Right lobe of liver (tissue), 6 donors: ENCODE results near the gene NAGPA. TPM values are rescaled to one million over a fixed set of nuclear protein-coding genes. Genes with fewer than 3 reads are reported as not detected.

Source experiments
- ATAC-seq, 4 donors: fragments of 200-7000 bp; cut with Tn5 transposase; one replicate each; pipeline ENCODE4 v1.9.1; 2020; ENCODE audit warnings: mild to moderate bottlenecking in 4 of 4, moderate library complexity in 4 of 4
- DNase-seq, 3 donors: peaks; one replicate each; pipeline ENCODE4 v3.0.0-alpha.2; 2020
- H3K27ac ChIP-seq, 3 donors: fragments of 200-600 bp; one replicate each; pipeline ENCODE4 v1.8.0; 2022
- H3K27me3 ChIP-seq, 2 donors: fragments of 200-600 bp; one replicate each; pipeline ENCODE4 v1.8.0; 2022
- H3K36me3 ChIP-seq, 4 donors: fragments of 200-600 bp; sonication (generic) in 1 of 4; one replicate each; pipeline versions ENCODE4 v1.5.1 to v1.8.0; 2017 to 2022; ENCODE audit warnings: control low read depth in 1 of 4
- H3K4me1 ChIP-seq, 4 donors: fragments of 200-600 bp; sonication (generic) in 1 of 4; one replicate each; pipeline versions ENCODE4 v1.5.1 to v1.8.0; 2017 to 2022; ENCODE audit warnings: control low read depth in 1 of 4
- H3K4me3 ChIP-seq, 3 donors: fragments of 200-600 bp; one replicate each; pipeline ENCODE4 v1.8.0; 2022
- H3K9me3 ChIP-seq, 4 donors: fragments of 200-600 bp; sonication (generic) in 1 of 4; one replicate each; pipeline versions ENCODE4 v1.5.1 to v1.8.0; 2017 to 2022; ENCODE audit warnings: control low read depth in 1 of 4
- CTCF ChIP-seq, 4 donors: fragments of 200-600 bp in 3 of 4; fragments of 450-650 bp in 1 of 4; IDR thresholded peaks; one replicate each; pipeline versions ENCODE4 v1.5.1 to v1.8.0; 2016 to 2022; ENCODE audit warnings: antibody characterized with exemption in 4 of 4, mild to moderate bottlenecking in 2 of 4
- POLR2A ChIP-seq: fragments of 450-650 bp; IDR thresholded peaks from one replicate; pipeline ENCODE4 v1.6.1; 2017; ENCODE audit warnings: antibody characterized with exemption, mild to moderate bottlenecking
- WGBS: methylation state at CpG from one replicate; pipeline ENCODE4 v1.1.6; 2018; ENCODE audit warnings: low coverage, low lambda C conversion rate; ENCODE audit not compliant: insufficient coverage; ENCODE audit errors: missing lambda C conversion rate; 5-methylcytosine and 5-hydroxymethylcytosine counted together
- intact Hi-C, 2 donors: fragments of 100-400 bp; cut with DNase I; formaldehyde crosslinking; loops; one replicate each; pipeline versions ENCODE4 v1.11.2 to v1.14.1; 2022
- total RNA-seq, 6 experiments: library from RNA; depleted of rRNA in 2 of 6; stranded (reverse); fragments of >200 nt in 2 of 6; fragmentation: NEBNext Ultra II Directional in 3 of 6; extraction: Animal tissue kit (Norgen Biotek cat#: 25700) in 3 of 6; gene quantifications; one replicate each; pipeline versions ENCODE4 v1.1.0 to v1.2.4, GENCODE V29; 2016 to 2023
- donor health status: DM: no; HTN: yes; CAD: no.
- donor health status: DM: no; HTN: no; CAD: no.
- donor health status: DM: no; HTN: no; CAD: no.
- donor health status: DM: no; HTN: yes; CAD: no.
- donor health status: DM: no; HTN: yes; CAD: no.

NAGPA gene
- total RNA-seq, 6 experiments from 2014 or later = 6.6 to 22.1 (median 8.4) TPM

DNA sequence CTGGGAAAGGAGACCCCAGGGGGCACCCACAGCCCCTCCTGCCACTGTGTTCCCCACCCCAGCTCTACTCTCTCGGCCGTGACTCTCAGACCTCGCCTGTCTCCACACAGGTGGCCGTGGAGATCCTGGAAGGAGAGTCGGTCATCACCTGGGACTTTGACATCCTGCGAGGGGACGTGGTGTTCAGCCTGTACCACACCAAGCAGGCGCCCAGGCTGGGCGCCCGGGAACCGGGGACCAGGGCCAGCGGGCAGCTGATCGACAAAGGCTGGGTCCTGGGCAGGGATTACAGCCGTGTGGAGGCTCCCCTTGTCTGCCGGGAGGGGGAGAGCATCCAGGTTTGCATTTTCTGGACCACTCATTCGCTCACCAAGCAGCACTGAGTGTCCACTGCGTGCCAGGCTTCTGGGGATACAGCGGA is 25.4 kb downstream of the NAGPA start:
- H3K4me3 ChIP-seq = no peak overlapping the region
- TF ChIP-seq POLR2A = no peak
- TF ChIP-seq CTCF (IDR thresholded peaks at IDR 0.05) = no peak
- no peaks in the 10 kb centered on the region for H3K36me3 ChIP-seq
- ATAC-seq (no peak), DNase-seq (no peak)
- H3K27me3 ChIP-seq = no peaks in the 10 kb centered on the region
- H3K27ac ChIP-seq = no peak overlapping the region
- no peaks in the 10 kb centered on the region for H3K9me3 ChIP-seq
- no peaks in the 10 kb centered on the region for H3K4me1 ChIP-seq
- intact Hi-C loops = no loop called here
- 80% methylated on average over 2 of the region's 18 CpGs for WGBS

DNA sequence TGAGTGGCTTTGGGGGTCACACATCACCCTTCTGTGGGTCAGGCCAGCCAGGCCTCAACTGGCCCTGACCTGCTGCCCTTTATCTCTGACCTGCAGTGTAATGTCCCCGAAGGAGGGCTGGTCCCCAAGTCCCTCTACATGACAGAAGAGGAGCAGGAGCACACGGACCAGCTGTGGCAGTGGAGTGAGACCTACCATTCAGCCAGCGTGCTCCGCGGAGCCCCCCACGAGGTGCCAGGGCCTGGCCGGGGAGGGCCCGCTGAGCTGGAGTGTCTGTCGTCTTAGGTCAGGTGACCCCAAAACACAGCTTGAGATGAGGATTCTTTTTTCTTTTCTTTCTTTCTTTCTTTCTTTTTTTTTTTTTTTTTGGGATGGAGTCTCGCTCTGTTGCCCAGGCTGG is 26.5 kb downstream of the NAGPA start:
- H3K4me3 ChIP-seq = no peak overlapping the region
- 70% methylated on average over 2 of the region's 10 CpGs for WGBS
- H3K27me3 ChIP-seq = no peaks in the 10 kb centered on the region
- ATAC-seq (no peak), DNase-seq (no peak)
- no peaks in the 10 kb centered on the region for H3K9me3 ChIP-seq
- TF ChIP-seq CTCF (IDR thresholded peaks at IDR 0.05) (no peak), POLR2A (no peak)
- no peaks in the 10 kb centered on the region for H3K36me3 ChIP-seq
- H3K27ac ChIP-seq = no peak overlapping the region
- intact Hi-C loops = no loop called here
- no peaks in the 10 kb centered on the region for H3K4me1 ChIP-seq

DNA sequence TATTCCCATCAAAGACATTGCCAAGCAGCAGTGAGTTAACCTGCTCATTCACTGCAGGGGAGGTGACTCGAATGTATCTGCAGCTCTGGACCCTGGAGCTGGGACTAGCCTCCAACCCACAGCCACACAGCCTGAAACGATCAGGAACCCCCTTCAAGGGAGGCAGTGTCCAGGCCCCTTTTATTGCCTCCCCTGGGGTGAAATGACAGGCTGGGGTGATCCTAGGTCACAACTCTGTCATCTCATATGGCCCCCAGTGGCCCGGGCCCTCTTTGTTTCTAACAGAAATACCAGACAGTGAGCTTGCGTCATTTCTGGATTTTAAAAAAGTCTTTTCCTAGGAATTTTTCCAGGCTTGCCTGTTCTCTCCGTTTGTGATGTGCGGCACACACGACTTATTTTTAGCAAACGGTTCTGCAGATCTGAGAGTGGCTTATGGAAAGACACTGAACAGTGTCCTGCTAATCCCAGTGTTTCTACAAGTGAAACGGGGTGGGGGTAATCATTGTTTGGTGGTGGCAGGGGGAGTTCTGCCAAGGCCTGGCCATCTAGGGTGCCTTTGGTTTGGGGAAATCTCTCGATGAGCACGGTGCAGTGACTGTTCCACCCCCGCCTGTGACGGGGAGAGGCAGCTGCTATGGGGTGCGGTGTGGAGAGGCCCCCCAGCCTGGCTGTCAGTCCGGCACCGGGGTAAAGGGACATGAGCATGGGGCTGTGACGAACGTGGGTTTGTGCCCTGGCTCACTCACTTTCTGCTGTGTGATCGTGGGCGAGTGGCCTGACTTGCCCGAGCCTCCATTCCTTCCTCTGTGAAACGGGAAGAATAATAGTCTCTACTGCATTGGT is 27.2 kb downstream of the NAGPA start:
- TF ChIP-seq POLR2A (no peak), CTCF (IDR thresholded peaks at IDR 0.05) (no peak)
- no peak overlapping the region for H3K27ac ChIP-seq
- H3K4me3 ChIP-seq = no peak overlapping the region
- H3K27me3 ChIP-seq = no peaks in the 10 kb centered on the region
- no peaks in the 10 kb centered on the region for H3K9me3 ChIP-seq
- ATAC-seq (no peak), DNase-seq (no peak)
- 67% methylated on average over 7 of the region's 22 CpGs for WGBS
- no peaks in the 10 kb centered on the region for H3K4me1 ChIP-seq
- no peaks in the 10 kb centered on the region for H3K36me3 ChIP-seq
- intact Hi-C loops = no loop called here

DNA sequence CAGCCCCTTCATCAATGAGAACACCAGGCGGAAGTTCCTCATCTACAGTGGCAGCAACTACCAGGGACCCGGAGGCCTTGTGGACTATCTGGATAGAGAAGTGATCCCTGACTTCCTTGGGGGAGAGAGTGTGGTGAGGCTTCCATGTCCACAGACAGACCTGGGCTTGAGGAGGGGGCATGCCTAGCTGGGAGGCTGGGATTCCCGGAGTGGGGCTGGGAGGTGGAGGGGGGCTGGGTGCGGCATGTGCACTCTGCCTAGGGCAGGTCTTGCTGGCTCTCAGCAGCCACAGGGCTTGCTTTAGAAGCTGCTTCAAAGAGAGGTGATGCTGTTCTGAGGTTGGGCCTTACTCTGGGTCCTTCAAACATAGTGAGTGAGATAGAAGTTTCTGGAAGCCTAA is 27.8 kb downstream of the NAGPA start:
- no peak for TF ChIP-seq CTCF (IDR thresholded peaks at IDR 0.05)
- no peak for TF ChIP-seq POLR2A
- no peak overlapping the region for H3K27ac ChIP-seq

More for the DNA sequence above, 27.8 kb downstream of the NAGPA start:
- no peaks in the 10 kb centered on the region for H3K36me3 ChIP-seq
- intact Hi-C loops = no loop called here
- DNase-seq (no peak), ATAC-seq (no peak)
- no peaks in the 10 kb centered on the region for H3K27me3 ChIP-seq
- no peaks in the 10 kb centered on the region for H3K9me3 ChIP-seq
- H3K4me1 ChIP-seq = no peaks in the 10 kb centered on the region
- H3K4me3 ChIP-seq = no peak overlapping the region
- WGBS = 52% methylated on average over 4 of the region's 4 CpGs
